NCI-H524 (cell line): Measurements from ENCODE around the gene RNF128.
"Not testable (repeated sequence)": the region's sequence is repeated elsewhere in the genome, so short reads cannot be mapped to it uniquely, and the experiment has no call there.

Experiments
- DNase-seq, 2 experiments: peaks; one replicate each; lab custom pipeline; 2025; lab: John Stamatoyannopoulos, UW

The RNF128 gene

GRCh38 chrX:106742805-106743204 lies 16.3 kb downstream of the RNF128 start:
- no peak for DNase-seq

- DNase-seq: no peak
Measured at GRCh38 chrX:106748377-106748776, 21.9 kb downstream of the RNF128 start.

GRCh38 chrX:106751407-106751806 lies 24.9 kb downstream of the RNF128 start:
- DNase-seq: no peak

- DNase-seq: peak in 1 of 2 experiments; percentile 20
Measured at GRCh38 chrX:106752101-106752678, 25.7 kb downstream of the RNF128 start.

- DNase-seq: not testable (repeated sequence)
Measured at GRCh38 chrX:106769288-106769687, 42.8 kb downstream of the RNF128 start.

- no peak for DNase-seq
Measured at GRCh38 chrX:106774981-106775380, 48.5 kb downstream of the RNF128 start.

GRCh38 chrX:106780264-106780663 lies 53.8 kb downstream of the RNF128 start:
- DNase-seq: no peak

GRCh38 chrX:106780664-106781377 lies 54.3 kb downstream of the RNF128 start:
- no peak for DNase-seq

GRCh38 chrX:106783716-106784115 lies 57.2 kb downstream of the RNF128 start:
- DNase-seq: no peak

- peak in 1 of 2 experiments; percentile 3 for DNase-seq
Measured at GRCh38 chrX:106791495-106791894, 65.0 kb downstream of the RNF128 start.

- peak in 1 of 2 experiments; percentile 64 for DNase-seq
Measured at GRCh38 chrX:106802063-106802387, 75.5 kb downstream of the RNF128 start.

- peak; percentile 91 to 95 for DNase-seq
Measured at GRCh38 chrX:106802388-106803275, 76.1 kb downstream of the RNF128 start, which contains the start of gene TBC1D8B. TSS of gene TBC1D8B (plus strand) at chrX:106802673. CDS start at chrX:106802854, 181 bp downstream.

GRCh38 chrX:106811131-106811910 lies 84.8 kb downstream of the RNF128 start:
- DNase-seq: no peak

GRCh38 chrX:106812930-106813329 lies 86.4 kb downstream of the RNF128 start:
- DNase-seq: not testable (repeated sequence)

- not testable (repeated sequence) for DNase-seq
Measured at GRCh38 chrX:106814093-106814492, 87.6 kb downstream of the RNF128 start.
